MM.1S (cell line): ENCODE measurements around the gene RANGAP1.

Experiments used
- CTCF ChIP-seq: fragments of 300-600 bp; sonication (generic); IDR thresholded peaks from 2 replicates; pipeline ENCODE4 v1.5.1; 2016; ENCODE audit warnings: antibody characterized with exemption, low read length, mixed read lengths
- EZH2 ChIP-seq: fragments of 300-600 bp; sonication (generic); optimal IDR thresholded peaks from 2 replicates; pipeline ENCODE3; 2017; ENCODE audit warnings: low read depth, mild to moderate bottlenecking, antibody characterized with exemption, low read length, mixed read lengths
- EZH2phosphoT487 ChIP-seq: fragments of 300-600 bp; sonication (generic); IDR thresholded peaks from 2 replicates; pipeline ENCODE4 v1.6.1; 2018; ENCODE audit warnings: antibody characterized with exemption, low read length

DNA sequence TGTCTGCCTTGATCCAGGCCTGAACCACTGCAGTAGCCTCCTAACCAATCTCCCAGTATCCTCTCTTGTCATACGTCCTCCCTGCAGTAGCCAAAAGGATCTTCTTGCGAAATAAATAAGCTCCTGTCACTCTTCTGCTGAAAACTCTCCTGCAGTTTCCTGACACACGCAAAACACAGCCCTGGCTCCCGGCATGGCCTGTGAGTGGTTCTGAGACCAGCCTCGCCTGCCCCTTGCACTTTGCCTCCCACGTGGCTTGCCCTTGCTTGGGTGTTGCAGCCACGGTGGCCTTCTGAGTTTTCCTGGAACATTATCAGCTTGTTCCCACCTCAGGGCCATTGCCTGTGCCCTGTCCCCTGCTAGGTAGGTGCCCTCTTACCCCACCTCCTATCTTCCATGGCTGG, 22.6 kb upstream of the RANGAP1 start:
- TF ChIP-seq EZH2: no peak
- TF ChIP-seq CTCF: no peak
- no peak for TF ChIP-seq EZH2phosphoT487
